Left lobe of liver (tissue), 2 donors: ENCODE results near the gene CRACDL. TPM values are rescaled to one million over a fixed set of nuclear protein-coding genes. Genes with fewer than 3 reads are reported as not detected.

Experiments used
- ATAC-seq: fragments of 200-7000 bp; cut with Tn5 transposase; one replicate; pipeline ENCODE4 v1.9.1; 2020; ENCODE audit warnings: mild to moderate bottlenecking, moderate library complexity
- DNase-seq: peaks from one replicate; pipeline ENCODE4 v3.0.0-alpha.2; 2020; ENCODE audit warnings: low spot score
- total RNA-seq: library from RNA; stranded (reverse); gene quantifications from one replicate; pipeline ENCODE4 v1.2.1, GENCODE V29; 2021
- donor health status: DM: no; HTN: no; CAD: no; lungs with moderate emphysema.
- donor health status: DM: no; HTN: yes; CAD: no.

Gene CRACDL
- total RNA-seq, 1 donor from 2014 or later = 0.30 TPM

DNA sequence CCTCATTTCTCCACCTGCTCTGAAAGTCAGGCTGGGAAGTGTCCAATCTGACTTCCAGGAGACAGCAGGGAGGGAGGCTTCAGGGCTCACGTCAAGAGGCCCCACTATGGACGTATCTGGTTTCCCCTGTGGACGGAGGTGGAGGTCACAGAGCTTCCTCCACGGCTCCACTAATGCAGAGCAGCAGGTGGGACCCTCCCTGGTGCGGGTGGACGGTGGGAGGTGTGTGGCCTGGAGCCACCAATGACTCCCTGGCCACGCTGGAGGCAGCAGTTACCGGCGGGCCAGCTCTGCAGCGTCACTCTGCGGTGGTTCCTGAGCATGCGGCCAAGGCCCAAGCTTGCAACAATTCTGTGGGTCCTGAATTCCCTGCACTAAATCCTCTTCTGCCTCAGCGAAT, 9.0 kb downstream of the CRACDL start:
- DNase-seq (no peak), ATAC-seq (no peak)

DNA sequence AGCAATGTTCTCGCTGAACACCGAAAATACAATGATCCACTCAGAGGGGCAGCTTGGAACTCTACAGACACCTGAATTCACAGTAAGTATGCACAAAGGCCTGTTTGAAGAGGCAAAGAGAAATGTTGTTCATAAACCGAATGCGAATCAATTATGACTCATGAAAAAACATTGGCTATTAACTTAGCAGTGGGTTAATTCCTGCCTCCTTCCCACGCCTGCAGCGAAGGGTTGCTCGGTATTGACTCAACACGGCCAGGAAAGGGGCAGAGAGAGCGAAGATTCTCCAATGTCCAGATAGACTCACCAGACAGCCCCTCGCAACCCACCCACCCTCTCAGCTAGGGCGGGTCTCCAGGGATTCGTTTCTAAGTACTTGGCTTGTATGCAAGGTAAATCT, 9.4 kb downstream of the CRACDL start:
- DNase-seq (no peak), ATAC-seq (no peak)

DNA sequence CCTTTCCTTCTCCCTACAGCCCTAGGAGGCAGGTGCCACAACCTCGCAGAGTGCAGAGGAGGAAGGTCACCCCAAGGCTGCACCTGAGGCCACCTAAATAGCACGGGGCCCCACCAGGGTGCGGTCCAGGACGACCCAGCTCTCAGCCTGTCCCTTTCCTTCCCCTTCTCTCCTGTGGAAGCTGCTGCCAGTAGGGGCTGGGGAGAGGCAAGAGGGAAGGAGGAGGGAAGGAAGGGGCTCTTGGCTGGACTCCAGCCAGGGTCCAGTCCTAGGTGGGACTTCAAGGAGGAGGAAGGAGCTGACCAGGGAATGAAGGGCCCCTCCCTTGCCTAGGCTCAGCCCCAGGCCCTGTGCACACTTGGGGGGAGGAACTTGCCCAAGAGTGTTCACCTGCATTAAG, 11.1 kb downstream of the CRACDL start:
- DNase-seq (no peak), ATAC-seq (no peak)

DNA sequence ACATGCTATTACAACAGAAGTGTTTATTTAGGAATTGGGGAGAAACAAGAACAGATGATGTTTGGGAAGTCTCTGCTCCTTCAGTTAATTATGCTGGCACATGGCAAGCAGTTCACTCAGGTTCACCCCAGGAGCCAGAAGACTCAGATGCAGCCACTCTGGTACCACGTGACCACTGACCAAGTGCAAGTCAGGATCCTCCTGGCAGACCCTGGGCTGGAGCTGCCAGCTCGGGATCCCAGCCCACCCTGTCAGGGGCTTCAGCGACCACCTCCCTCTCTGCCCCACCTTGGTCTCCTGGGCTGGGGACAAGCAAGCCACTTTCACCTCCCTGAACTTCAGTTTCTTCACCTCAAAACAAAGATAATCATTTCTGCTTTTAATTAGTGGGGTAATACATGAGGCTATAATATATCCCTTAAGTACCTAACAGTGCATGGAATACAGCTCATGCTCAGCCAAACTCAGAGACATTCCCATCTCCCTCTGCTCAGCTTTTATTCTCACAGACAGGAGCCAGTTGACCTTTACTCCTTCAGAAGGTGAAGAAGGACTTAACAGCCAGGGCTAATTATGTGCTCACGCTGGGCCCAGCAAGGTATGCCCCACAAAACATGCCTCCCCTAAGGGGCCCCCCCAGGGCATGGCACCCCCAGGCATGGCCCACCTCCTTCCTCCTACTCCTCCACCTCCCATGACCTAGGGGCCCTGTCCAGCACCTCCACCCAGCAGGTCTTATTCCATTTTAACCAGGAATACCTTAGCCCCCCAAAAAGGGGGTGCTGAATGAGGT, 11.8 kb downstream of the CRACDL start:
- DNase-seq (no peak), ATAC-seq (no peak)

DNA sequence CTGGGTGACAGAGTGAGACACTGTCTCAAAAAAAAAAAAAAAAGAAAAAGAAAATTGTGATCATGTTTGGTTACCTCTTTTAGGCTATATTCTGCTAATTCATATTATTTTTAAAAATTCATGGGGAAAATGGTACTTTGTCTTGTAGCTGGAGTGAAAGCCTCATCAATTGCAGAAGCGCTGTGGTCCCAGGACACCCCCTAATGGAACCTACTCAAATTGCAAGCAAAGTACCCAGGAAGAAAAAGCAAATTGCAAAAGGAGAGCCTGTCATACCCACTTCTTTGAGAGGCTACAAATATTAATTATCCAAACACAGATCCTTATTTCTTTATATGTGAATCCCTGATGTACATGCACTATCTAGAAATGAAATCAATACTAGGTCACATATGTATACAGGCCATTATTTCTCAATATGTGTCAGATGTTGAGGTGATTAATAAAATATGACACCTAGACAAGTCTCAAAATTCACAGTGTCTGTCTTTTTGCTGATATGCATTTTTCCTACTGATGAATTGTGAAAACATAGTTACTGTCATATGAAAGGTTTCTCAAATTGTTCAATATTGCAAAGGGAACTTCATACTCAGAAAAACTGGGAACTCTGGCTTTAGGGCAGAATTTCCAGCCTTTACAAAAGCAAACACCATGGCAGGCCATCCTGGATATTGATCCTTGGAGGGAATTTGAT, 12.6 kb downstream of the CRACDL start:
- no peak for DNase-seq

DNA sequence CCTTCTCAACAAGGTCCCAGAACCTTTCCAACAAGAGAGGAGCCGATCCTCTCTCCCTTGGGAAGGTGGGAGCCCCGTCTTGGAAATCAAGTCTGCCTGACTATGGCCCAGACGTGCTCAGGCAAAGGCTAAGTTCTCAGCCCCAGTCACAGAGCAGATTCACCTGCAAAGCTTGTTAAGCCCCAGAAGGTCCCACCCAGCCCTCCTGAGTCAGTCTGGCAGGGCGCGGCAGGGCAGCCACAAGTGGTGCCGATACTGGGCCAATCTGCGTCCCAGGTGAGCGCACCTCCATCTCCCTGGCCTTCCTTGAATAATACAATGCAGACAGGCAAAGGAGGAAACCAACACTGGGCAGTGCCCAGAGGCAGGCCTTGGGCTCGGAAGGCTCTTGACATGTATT, 15.0 kb downstream of the CRACDL start:
- DNase-seq (no peak), ATAC-seq (no peak)

More for the DNA sequence above, 12.6 kb downstream of the CRACDL start:
- ATAC-seq = no peak

DNA sequence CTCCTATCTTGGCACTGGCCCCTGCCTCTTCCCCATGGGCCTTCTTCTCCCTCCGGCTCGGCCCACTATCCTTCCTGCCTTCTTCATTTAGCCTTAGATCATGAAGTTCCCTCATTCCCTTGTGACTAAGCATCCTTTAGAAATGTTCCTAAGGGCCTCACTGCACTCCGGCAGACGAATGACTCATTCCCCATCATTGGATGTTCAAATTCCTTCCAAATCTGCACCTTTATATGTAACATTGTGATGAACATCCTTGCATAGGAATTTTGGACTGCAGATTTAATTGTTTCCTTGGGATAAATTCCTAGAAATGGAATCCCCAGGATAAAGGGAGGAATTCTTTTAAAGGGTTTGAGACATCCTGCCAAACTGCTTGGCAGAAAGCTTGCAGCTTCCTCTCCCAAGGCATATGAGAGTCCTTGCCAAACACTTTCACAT, 19.0 kb downstream of the CRACDL start:
- DNase-seq = no peak
- ATAC-seq = no peak

DNA sequence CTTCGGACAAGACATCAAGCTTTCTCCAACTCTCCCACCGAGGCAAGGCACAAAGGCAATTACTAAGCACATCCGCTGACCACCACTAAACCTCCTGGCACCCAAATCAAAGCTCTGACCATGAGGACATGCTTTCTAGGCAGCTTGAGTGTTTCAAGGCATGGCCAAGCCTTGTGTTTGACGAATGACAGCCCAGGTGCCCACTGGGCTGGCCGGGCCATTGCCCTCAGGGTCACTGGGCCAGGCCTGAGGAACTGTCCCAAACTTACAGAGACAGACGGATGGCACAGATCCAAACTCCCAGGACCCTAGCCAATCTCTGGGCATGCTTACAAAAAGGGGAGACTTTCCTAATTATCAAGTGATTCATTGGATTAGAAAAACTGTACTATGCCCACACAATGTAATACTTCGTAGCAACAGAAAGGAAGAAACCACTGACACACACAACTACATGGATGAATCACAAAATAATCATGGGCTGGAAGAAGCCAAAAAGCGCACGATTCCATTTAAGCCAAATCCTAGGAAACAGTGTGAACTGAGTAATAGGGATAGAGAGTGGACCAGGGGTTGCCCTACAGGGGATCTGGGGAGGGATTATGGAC, 20.2 kb downstream of the CRACDL start:
- ATAC-seq (no peak), DNase-seq (no peak)

DNA sequence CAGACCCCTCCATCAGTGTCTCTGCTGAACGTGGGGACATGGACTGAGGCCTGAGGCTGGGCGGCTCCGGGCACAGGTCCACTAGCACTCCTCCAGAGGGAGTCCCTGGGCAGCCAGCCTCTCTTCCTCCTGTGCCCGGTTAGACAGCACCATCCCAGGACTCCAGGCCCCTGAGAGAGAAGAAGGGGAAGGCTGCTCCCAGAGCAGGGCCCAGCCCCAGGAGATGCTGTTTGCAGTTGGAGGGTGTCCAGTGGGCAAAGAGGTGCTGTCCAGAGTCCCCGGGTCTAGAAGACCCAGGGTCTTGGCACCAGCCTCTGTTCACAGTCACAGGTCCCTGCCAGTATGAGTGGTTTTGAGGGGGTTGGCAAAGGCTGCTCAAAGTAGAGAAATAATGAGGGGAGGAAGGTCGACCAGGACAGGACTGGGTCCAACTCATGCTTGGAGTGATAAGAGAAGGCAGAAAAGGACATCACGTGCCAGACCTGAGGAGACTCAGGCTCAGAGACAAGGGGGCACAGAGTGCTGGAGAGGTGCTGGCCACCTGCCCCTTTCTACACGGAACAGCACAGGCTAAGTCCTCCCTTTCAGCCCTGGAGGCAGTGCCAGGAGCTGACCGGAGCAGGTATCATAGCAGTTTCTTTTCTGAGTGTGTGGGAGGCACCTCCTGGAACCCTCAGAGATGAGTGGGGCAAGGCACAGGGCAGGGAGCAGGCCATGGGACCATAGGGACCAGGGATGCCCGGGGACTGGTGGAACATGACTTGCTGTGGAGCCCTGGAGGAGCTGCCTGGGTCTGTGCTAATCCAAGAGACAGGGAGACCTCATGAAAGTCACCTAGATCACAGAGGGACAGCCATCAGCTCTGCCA, 21.1 kb downstream of the CRACDL start:
- DNase-seq (no peak), ATAC-seq (no peak)

DNA sequence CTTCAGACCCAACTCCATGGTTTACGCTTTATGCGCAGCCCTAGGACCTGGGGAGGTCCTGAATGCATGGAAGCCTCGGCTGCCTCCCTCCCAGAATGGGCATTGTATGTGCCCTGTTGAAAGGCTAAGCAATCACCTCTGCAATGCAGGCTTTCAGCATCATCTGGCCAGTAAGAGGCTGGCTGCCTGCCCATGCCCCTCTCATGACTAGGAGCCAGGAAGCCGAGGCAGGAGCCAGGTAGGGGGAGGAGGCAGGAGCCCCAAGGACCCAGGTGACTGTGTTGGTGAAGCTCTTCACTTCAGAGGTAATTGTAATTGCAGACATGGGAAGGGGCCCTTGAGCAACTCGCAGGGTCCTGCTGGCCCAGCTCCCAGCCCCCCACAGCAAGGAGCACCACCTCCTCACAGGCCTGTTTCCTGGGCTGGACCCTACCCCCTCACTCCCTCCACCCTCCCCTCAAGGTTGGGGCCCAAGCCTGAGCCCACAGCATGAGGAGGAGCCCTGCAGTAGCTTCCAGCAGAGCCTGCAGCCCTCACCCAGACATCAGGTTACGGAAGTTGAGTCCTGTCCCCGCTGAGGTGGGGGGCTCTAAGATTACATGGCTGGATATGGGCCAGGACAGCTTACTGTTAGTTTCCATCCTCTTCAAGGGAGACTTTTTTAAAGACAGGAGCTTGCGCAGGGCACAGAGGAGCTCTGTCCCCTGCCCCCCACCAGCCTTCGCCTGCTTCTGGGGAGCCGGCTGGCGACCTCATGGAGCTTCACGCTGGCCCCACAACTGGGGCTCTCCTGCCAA, 21.9 kb downstream of the CRACDL start:
- no peak for ATAC-seq
- DNase-seq = no peak

DNA sequence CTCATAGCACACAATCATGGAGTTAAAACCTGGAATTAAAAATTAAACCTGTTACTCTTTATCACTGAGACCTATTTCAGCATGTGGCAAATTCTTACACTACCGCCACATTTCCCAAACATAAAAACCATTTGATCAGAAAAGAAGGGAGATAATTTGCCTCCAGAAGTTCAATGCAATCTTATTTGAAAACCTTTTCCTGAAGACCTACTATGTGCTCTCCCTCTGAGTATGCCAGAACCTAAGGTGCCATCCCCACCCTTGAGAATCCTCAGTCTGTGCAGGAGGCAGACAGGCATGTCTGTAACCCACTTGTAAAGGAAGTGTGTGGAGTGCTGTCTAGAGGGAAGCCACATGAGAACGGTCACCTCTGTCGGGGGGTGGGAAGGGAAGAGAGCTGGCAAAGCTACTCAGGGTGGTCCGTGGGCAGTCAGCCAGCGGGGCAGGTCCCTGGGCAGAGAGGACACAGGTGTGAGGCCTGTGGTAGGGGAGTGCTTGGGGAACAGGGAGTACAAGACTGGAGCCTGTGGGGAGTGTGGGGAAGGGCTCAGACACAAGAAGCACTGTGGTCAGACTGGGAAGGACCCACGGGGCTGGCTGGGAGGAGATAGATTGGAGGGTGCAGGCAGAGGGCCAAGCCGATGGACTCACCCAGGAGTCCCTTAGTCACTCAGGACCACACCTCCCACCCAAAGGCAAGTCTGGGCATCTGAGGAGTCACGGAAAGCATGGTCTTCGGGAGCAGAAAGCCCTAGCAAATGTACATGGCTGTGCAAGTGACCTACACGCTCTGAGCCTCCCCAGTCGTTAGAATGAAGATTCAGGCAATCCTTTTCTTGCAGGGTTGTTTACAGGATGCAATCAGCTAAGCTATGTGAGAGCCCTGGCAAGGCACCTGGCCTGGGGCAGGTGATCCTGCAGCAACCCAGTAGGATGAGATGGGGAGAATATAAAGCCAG, 22.8 kb downstream of the CRACDL start:
- peak; percentile 37 for DNase-seq
- ATAC-seq = no peak

DNA sequence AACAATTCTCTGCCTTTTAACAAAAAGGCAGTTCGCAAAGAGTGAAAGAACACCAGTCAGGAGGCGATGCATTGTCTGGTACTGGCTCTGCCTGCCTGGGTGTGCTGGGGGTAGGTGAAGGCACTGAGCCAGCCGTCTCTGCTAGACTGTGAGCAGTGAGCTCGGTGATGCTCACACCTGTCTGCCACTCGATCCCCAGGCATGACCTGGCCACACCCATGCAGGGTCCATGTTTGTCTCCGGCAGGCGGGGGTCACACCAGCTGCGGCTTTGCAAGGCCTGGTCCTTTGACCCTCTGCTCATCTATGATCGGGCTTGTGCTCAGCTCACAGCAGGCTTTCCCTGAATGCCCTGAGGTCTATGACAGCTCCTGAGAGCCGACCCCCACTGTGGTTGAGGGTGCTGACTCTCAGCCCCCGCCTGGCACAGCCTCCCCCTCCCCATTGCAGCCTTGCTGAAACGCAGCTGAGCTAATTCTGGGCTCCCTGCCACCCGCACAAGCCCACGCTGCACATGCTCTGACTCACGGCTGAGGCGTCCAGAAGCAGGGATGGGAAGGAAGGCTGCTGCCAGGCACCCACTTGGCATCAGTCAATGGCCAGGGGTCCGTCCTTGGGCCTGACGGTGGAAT, 23.7 kb downstream of the CRACDL start:
- ATAC-seq (no peak), DNase-seq (peak; percentile 40)

DNA sequence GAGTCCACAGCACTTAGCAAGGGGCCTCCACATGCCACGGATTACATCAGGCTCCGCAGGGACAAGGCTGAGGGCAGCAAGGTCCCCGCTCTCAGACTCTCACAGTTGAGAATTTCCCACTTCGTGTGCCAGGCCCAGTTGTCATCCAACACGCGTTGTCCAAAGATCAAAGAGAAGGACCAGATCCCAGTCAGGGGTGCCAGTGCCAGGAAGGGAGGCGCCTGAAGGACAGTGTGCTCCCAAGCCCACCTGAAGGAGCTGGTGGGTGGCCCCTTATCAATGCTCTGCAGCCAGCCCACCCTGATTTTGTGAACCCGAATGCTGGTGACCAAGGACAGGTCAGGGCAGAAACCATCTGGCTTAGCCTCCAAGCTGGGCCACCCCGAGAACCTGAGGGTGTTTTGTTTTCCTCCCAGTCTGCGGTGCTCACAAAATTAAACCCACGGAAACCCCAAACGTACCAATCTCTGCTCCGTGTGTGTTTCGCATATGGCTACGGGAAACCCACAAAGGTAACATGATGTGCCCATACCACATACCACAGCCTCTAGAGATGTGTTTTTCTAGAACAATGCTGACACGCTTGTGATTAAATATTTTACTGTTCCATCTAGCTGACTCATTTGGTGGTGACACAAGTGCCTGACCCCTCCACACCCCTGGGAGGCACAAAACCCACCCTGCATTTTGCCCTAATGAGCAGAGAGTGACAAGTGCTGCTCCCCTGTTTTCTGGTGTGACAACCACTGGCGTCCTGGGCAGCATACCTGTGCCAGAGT, 24.5 kb downstream of the CRACDL start:
- ATAC-seq (no peak), DNase-seq (peak; percentile 35)

DNA sequence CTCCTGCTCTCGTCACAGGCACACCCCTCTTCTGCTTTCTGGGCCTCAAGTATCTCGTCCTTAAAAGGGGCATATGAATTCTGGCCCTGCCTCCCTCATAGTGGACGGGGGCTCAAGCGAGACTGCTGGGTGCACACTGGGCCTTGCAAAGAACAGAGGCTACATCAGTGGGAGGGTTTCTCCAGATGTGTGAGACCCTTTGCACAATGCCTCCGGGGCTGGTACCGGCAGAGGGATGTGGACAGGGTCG, 25.0 kb downstream of the CRACDL start:
- ATAC-seq (no peak), DNase-seq (no peak)

DNA sequence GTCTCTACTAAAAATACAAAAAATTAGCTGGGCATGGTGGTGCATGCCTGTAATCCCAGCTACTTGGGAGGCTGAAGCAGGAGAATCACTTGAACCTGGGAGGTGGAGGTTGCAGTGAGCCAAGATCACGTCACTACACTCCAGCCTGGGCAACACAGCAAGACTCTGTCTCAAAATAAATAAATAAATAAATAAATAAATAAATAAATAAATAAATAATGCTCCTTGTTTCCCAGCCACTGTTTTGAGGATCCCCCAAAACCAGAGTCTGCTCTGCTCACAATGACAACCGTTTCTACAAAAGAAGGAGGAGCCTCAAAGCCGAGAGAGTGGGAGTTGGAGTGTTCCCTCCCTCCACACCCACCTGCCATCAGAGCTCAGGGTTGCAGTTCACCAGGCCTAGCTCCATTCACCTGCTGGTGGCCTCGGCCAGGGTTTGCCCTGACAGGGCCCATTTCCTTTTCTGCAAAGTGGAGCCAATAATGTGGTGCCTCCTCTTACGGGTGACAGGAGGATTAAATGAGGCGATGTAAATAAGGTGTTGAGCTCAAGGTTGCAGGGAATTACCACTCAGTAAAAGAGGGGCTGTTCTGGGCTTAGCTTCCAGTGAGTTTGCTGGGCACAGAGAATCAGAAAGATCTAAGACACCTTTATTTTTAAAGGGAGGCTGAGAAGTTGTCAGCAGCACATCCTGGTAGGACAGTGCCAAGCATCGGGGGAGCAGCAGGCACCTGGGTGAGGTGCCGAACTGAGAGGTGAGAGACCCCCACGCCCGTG, 25.5 kb downstream of the CRACDL start:
- peak; percentile 24 for DNase-seq
- ATAC-seq = no peak

DNA sequence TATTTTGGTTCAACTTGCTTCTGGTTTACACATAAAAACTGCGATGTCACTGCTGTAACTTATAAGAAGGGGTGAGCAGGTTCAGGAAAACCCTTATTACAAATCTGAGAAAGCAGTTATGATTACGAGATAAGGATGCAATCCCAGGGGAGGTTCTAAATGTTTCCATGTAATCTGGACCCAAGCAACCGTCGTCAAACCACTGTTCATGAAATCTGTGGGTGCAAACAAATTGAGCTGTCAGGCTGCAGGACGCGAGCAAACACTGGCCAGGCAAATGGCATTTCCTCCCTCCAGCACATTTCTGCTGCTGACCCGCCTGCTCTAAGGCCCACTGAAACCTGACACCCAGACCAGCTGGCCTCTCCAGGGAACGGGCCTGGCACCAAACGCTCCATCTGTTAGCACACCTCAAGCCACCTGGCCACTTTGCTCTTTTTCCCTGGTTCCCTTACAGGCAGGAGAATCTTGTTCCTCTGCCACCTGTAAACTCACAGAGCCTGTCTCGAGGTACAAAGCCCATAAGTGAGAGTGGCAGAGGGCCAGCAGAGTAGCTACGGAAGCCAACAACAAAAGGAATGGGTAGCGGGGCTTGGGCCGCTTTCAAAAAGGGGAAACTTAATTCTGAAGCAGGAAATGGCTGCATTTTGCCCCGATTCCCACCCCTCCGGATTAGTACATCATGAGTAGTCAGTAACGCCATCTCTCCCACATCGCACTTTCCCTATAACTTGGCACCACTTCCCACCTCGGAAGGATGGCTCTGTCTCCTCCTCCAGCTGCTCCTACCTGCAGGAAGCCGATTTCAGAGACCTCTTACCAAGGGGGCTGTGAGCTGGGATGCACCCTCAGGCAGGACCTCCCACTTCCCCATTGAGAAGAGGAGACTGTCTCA, 26.5 kb downstream of the CRACDL start:
- peak; percentile 41 for DNase-seq

More for the DNA sequence above, 26.5 kb downstream of the CRACDL start:
- peak; percentile 48 for ATAC-seq
